Gastroesophageal sphincter (tissue), 4 donors: ENCODE measurements around the gene ALPI. TPM values are rescaled to one million over a fixed set of nuclear protein-coding genes. Genes with fewer than 3 reads are reported as not detected.

ENCODE experiments used
- ATAC-seq: fragments of 150-250 bp; one replicate; pipeline ENCODE4 v1.9.1; 2016; ENCODE audit warnings: mild to moderate bottlenecking, moderate library complexity
- H3K27ac ChIP-seq, 4 donors: fragments of 200-600 bp; sonication (generic) in 3 of 4; 1 replicate in 3 of 4; 2 replicates in 1 of 4; pipeline ENCODE4 v1.5.1; 2016 to 2019
- H3K27me3 ChIP-seq: fragments of 200-600 bp; sonication (generic); one replicate; pipeline ENCODE4 v1.5.1; 2019
- H3K36me3 ChIP-seq, 2 donors: fragments of 200-600 bp; sonication (generic); one replicate each; pipeline ENCODE4 v1.5.1; 2019; ENCODE audit warnings: control low read depth in 1 of 2
- H3K4me1 ChIP-seq, 3 donors: fragments of 200-600 bp; sonication (generic); 1 replicate in 2 of 3; 2 replicates in 1 of 3; pipeline ENCODE4 v1.5.1; 2016 to 2019; ENCODE audit warnings: control low read depth in 2 of 3
- H3K4me3 ChIP-seq, 2 donors: fragments of 200-600 bp; sonication (generic); one replicate each; pipeline ENCODE4 v1.5.1; 2019; ENCODE audit warnings: mild to moderate bottlenecking in 1 of 2, moderate library complexity in 1 of 2
- H3K9me3 ChIP-seq, 3 donors: fragments of 200-600 bp; sonication (generic); one replicate each; pipeline ENCODE4 v1.5.1; 2017 to 2019; ENCODE audit warnings: control low read depth in 2 of 3
- EP300 ChIP-seq: sonication (generic); formaldehyde crosslinking; IDR thresholded peaks from one replicate; pipeline ENCODE4 v1.6.1; 2017; ENCODE audit warnings: antibody characterized with exemption, mild to moderate bottlenecking
- POLR2A ChIP-seq, 2 donors: fragments of 450-650 bp; IDR thresholded peaks; one replicate each; pipeline ENCODE4 v1.6.1; 2017; ENCODE audit warnings: antibody characterized with exemption in 2 of 2, mild to moderate bottlenecking in 2 of 2, moderate library complexity in 1 of 2
- POLR2AphosphoS5 ChIP-seq: sonication (generic); formaldehyde crosslinking; IDR thresholded peaks from one replicate; pipeline ENCODE4 v1.6.1; 2017; ENCODE audit warnings: antibody characterized with exemption
- WGBS, 2 donors: methylation state at CpG; one replicate each; pipeline ENCODE4 v1.1.5; 2018; ENCODE audit warnings: low coverage in 1 of 2; 5-methylcytosine and 5-hydroxymethylcytosine counted together
- total RNA-seq, 4 donors: library from RNA; depleted of rRNA; stranded (reverse); fragments of >200 nt; gene quantifications; one replicate each; pipeline ENCODE4 v1.1.0, GENCODE V29; 2016
- TF ChIP-seq, protein P1 (sequence below), 4 experiments: fragments of 200-600 bp in 2 of 4; fragments of 450-650 bp in 2 of 4; sonication (generic) in 1 of 4; IDR thresholded peaks; one replicate each; pipeline ENCODE4 v1.5.1; 2017 to 2019; ENCODE audit warnings: antibody characterized with exemption in 4 of 4, mild to moderate bottlenecking in 2 of 4, moderate library complexity in 2 of 4

The ALPI gene
- total RNA-seq, 4 donors from 2014 or later, result not detected

DNA sequence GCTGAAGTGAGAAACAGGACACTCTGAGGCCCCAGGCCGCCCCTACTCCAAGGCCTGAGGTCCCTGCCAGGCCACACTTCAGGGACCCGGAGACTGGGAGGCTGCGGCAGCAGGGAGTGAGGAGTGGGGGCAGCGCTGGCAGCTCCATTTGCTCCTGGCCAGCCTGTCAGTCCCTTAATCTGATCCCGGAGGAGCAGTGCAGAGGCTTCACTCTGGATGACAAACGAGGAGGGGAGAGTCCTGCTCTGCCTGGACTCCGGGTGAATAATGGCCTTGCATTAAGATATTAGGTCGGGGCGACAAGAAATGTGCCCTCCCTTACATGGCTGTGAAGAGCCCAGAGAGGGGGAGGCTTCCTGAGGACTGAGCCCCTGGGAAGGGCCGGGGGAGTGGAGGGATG lies 49.9 kb downstream of the ALPI start:
- no peak for ATAC-seq
- WGBS, 2 donors, result 44% methylated on average over 4 of the region's 10 CpGs; no CpG with 5 or more reads in 1 of the 2 donors

DNA sequence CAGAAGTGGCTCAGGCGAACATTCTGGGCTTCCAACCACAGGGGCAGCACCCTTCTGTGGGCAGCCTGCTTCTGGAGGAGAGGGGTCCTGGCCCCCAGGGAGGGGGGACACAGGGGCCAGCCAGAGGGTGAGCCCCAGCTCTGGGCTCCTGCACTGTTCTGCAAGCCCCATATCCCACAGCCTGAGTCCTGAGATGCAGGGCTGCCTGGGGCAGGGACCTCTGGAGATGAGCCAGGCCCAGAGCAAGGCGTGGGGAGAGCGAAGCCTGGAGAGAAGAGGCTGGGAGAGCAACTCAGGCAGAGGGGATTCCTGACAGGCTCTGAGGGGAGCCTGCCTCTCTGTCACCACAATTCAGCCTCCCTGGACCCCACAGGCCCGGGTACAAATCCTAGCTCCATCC lies 50.8 kb downstream of the ALPI start:
- ATAC-seq, result no peak
- no peaks in the 10 kb centered on the region for H3K9me3 ChIP-seq
- no peaks in the 10 kb centered on the region for H3K36me3 ChIP-seq
- H3K4me1 ChIP-seq, result peaks cover 0 to 23% (median 3%) of the 10 kb centered on the region in 3 donors
- H3K4me3 ChIP-seq, result no peak overlapping the region
- WGBS, 2 donors, result no CpG with 5 or more reads among the region's 4 CpGs
- H3K27ac ChIP-seq, result no peak overlapping the region
- no peak for TF ChIP-seq EP300
- TF ChIP-seq, protein P1, sequence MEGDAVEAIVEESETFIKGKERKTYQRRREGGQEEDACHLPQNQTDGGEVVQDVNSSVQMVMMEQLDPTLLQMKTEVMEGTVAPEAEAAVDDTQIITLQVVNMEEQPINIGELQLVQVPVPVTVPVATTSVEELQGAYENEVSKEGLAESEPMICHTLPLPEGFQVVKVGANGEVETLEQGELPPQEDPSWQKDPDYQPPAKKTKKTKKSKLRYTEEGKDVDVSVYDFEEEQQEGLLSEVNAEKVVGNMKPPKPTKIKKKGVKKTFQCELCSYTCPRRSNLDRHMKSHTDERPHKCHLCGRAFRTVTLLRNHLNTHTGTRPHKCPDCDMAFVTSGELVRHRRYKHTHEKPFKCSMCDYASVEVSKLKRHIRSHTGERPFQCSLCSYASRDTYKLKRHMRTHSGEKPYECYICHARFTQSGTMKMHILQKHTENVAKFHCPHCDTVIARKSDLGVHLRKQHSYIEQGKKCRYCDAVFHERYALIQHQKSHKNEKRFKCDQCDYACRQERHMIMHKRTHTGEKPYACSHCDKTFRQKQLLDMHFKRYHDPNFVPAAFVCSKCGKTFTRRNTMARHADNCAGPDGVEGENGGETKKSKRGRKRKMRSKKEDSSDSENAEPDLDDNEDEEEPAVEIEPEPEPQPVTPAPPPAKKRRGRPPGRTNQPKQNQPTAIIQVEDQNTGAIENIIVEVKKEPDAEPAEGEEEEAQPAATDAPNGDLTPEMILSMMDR (IDR thresholded peaks at IDR 0.05), result no peak
- peaks cover 29% of the 10 kb centered on the region for H3K27me3 ChIP-seq

More for the DNA sequence above, 49.9 kb downstream of the ALPI start:
- no peak for TF ChIP-seq POLR2AphosphoS5
- TF ChIP-seq, protein P1 (IDR thresholded peaks at IDR 0.05), result no peak
- TF ChIP-seq POLR2A (IDR thresholded peaks at IDR 0.05), result no peak
- no peak for TF ChIP-seq EP300
- Histone ChIP-seq H3K4me3 (no peak overlapping the region), H3K27me3 (peaks cover 22% of the 10 kb centered on the region), H3K27ac (no peak overlapping the region), H3K4me1 (peaks cover 0 to 23% (median 3%) of the 10 kb centered on the region in 3 donors), H3K36me3 (no peaks in the 10 kb centered on the region), H3K9me3 (no peaks in the 10 kb centered on the region)

DNA sequence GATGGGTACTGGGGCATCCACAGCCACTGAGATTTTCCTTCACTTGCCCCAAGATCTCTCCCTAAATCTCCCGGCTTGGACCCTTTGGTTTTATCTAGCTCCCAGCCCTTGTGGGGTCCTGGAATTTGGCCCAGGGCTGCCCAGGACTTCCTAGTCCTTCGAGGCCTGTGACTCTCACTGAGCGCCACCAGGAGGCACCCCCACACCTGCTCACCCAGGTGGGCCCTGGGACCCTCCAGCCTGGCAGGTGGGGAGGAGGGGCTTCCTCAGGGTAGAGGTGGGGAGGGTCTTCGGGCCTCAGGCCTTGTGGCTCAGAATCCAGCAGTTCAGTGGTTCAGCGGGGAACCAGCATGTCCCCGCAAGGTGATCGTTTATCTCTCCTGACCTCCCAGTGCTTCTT lies 52.3 kb downstream of the ALPI start:
- no peaks in the 10 kb centered on the region for H3K36me3 ChIP-seq
- WGBS, 2 donors, result 70 to 83% methylated on average over 1 to 2 of the region's 7 CpGs
- ATAC-seq, result no peak
- H3K4me3 ChIP-seq, result no peak overlapping the region
- peaks cover 36% of the 10 kb centered on the region for H3K27me3 ChIP-seq
- no peak for TF ChIP-seq POLR2A (IDR thresholded peaks at IDR 0.05)
- peaks cover 0 to 8% (median 0%) of the 10 kb centered on the region in 3 donors for H3K4me1 ChIP-seq
- no peak overlapping the region for H3K27ac ChIP-seq
- no peaks in the 10 kb centered on the region for H3K9me3 ChIP-seq

Other genes with a start within 250 kb of the ALPI start
- not detected for gene ALPP, start 77.4 kb upstream of the ALPI start, total RNA-seq
- not detected for gene ALPG, start 49.3 kb upstream of the ALPI start, total RNA-seq
- 1 to 10 TPM in 2 of 4 donors, not detected in 2; 1.1 to 1.4 TPM for gene ECEL1, start 31.7 kb downstream of the ALPI start, total RNA-seq
- not detected for gene PRSS56, start 64.2 kb downstream of the ALPI start, total RNA-seq
- not detected for gene CHRND, start 70.0 kb downstream of the ALPI start, total RNA-seq
- gene CHRNG, start 83.5 kb downstream of the ALPI start, total RNA-seq, result not detected
- 1 to 10 TPM; 1.2 to 6.5 (median 2.8) TPM for gene TIGD1, start 94.4 kb downstream of the ALPI start, total RNA-seq
- gene EIF4E2, start 94.5 kb downstream of the ALPI start, total RNA-seq, result 10 to 100 TPM; 41.6 to 61.6 (median 51.1) TPM
- 10 to 100 TPM in 3 of 4 donors, 1 to 10 TPM in 1; 9.3 to 23.3 (median 17.5) TPM for gene EFHD1, start 177.5 kb downstream of the ALPI start, total RNA-seq
- 10 to 100 TPM; 62.6 to 88.3 (median 67.7) TPM for gene GIGYF2, start 241.2 kb downstream of the ALPI start, total RNA-seq